Endothelial cell (in vitro differentiated cells): Measurements from ENCODE around the gene ORAI3. TPM values are rescaled to one million over a fixed set of nuclear protein-coding genes. Genes with fewer than 3 reads are reported as not detected.

Experiments
- DNase-seq: peaks from one replicate; pipeline ENCODE4 v3.0.0; 2021; ENCODE audit warnings: low spot score
- H3K27ac Mint-ChIP-seq: one replicate; pipeline ENCODE4 v1.8.0; 2021; ENCODE audit warnings: mixed read lengths, inconsistent platforms; ENCODE audit not compliant: unreplicated experiment
- H3K27me3 Mint-ChIP-seq: one replicate; pipeline ENCODE4 v1.8.0; 2021; ENCODE audit warnings: mild to moderate bottlenecking, moderate library complexity, mixed read lengths, inconsistent platforms; ENCODE audit not compliant: unreplicated experiment
- H3K36me3 Mint-ChIP-seq: one replicate; pipeline ENCODE4 v1.8.0; 2021; ENCODE audit warnings: mild to moderate bottlenecking, low read depth, mixed read lengths, inconsistent platforms; ENCODE audit not compliant: unreplicated experiment
- H3K4me1 Mint-ChIP-seq: one replicate; pipeline ENCODE4 v1.8.0; 2021; ENCODE audit warnings: mild to moderate bottlenecking, mixed read lengths, inconsistent platforms; ENCODE audit not compliant: unreplicated experiment
- H3K4me3 Mint-ChIP-seq: one replicate; pipeline ENCODE4 v1.8.0; 2021; ENCODE audit warnings: mild to moderate bottlenecking, mixed read lengths, inconsistent platforms; ENCODE audit not compliant: unreplicated experiment
- H3K9me3 Mint-ChIP-seq: one replicate; pipeline ENCODE4 v1.8.0; 2021; ENCODE audit warnings: mixed read lengths, inconsistent platforms; ENCODE audit not compliant: unreplicated experiment
- total RNA-seq: library from RNA; stranded (reverse); fragmentation: NEBNext Ultra II Directional; extraction: Animal tissue kit (Norgen Biotek cat#: 25700); gene quantifications from one replicate; pipeline ENCODE4 v1.2.1, GENCODE V29; 2021; ENCODE audit not compliant: unreplicated experiment
- TF ChIP-seq, protein P1 (sequence below): fragments of 200-600 bp; sonication (generic); IDR thresholded peaks from one replicate; pipeline ENCODE4 v1.5.0; 2021; ENCODE audit warnings: antibody characterized with exemption; ENCODE audit not compliant: unreplicated experiment

The ORAI3 gene
- total RNA-seq, 1 donor from 2014 or later: 42.9 TPM

DNA sequence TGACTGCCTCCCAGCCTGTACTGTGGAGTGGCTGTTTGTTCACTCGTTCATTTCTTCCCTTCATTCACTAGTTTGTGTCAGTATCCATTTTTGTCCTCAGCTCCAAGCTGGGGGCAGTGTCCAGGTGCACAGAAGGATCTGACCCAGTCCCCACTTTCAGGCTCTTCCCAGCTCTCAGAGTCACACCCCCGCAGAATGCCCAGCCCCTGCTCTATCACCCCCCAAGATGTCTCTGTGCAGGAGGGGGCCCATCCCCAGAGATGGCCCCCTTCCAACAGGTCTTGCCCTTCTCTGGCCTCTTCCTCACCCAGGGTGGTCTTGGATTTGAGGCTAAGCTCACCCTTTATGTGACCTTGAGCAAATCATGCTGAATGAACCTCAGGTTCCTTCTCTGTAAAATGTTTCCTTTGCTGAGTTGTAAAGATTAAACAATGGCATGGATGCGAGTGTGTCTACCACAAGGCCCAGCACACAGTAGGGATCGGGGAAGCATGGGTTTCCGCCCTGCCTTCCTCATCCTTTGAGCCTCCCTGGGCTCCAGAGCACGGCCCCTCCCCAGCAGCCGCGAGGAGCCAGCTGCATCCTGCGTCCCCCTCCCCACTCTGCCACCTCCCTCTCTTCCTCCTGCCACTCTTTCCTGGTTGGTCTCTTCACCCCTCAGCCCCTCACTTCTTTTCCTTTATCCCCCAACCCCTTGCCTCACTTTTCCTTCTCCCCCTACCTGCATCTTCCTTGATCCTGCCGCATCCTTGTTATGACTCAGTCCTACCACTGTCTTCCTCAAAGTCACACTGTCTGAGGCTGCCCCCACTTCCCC is 22.7 kb upstream of the ORAI3 start:
- Mint-ChIP-seq H3K9me3 (no peaks in the 10 kb centered on the region), H3K27me3 (peaks cover 22% of the 10 kb centered on the region), H3K27ac (peak overlapping the region; percentile 97), H3K36me3 (peaks cover 28% of the 10 kb centered on the region), H3K4me3 (peak overlapping the region; percentile 94), H3K4me1 (peaks cover 24% of the 10 kb centered on the region)
- DNase-seq: no peak
- TF ChIP-seq, protein P1, sequence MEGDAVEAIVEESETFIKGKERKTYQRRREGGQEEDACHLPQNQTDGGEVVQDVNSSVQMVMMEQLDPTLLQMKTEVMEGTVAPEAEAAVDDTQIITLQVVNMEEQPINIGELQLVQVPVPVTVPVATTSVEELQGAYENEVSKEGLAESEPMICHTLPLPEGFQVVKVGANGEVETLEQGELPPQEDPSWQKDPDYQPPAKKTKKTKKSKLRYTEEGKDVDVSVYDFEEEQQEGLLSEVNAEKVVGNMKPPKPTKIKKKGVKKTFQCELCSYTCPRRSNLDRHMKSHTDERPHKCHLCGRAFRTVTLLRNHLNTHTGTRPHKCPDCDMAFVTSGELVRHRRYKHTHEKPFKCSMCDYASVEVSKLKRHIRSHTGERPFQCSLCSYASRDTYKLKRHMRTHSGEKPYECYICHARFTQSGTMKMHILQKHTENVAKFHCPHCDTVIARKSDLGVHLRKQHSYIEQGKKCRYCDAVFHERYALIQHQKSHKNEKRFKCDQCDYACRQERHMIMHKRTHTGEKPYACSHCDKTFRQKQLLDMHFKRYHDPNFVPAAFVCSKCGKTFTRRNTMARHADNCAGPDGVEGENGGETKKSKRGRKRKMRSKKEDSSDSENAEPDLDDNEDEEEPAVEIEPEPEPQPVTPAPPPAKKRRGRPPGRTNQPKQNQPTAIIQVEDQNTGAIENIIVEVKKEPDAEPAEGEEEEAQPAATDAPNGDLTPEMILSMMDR: no peak

DNA sequence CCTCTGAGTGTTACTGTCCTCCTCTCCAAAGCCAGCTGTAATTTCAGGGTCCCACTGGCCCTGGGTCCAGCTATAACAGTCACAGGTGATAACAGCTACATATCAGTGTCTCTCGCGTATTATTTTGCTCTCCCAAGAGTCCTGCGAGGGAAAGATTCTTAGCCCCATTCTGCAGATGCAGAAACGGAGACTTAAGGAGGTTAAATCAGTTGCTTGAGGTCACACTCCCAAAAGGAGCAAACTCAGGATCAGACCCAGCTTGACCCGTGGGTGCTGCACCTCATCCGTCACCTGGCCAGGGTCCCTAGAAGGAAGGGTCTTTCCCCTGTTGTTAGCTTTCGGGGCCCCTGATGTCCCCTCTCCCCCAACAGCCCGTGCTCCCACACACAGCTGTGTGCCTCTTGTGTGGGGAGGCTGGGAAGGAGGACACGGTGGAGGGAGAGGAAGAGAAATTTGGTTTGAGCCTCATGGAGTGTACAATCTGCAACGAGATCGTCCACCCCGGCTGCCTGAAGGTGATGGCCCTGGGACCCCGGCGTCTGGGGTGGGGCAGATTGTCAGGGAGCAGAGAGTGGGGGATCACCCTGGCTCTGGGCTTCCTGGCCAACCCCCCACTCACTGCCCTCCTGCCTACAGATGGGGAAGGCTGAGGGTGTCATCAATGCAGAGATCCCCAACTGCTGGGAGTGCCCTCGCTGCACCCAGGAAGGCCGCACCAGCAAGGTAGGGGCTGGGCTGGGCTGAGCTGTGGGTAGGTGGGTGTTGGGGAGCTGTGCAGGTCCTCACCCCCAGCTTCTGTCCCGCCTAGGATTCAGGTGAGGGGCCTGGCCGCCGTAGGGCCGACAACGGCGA is 21.7 kb upstream of the ORAI3 start:
- no peak for DNase-seq
- Mint-ChIP-seq H3K27me3 (peaks cover 16% of the 10 kb centered on the region), H3K36me3 (peaks cover 33% of the 10 kb centered on the region), H3K27ac (peak overlapping the region; percentile 97), H3K4me3 (peak overlapping the region; percentile 94), H3K9me3 (no peaks in the 10 kb centered on the region), H3K4me1 (peaks cover 24% of the 10 kb centered on the region)
- TF ChIP-seq, protein P1: no peak

DNA sequence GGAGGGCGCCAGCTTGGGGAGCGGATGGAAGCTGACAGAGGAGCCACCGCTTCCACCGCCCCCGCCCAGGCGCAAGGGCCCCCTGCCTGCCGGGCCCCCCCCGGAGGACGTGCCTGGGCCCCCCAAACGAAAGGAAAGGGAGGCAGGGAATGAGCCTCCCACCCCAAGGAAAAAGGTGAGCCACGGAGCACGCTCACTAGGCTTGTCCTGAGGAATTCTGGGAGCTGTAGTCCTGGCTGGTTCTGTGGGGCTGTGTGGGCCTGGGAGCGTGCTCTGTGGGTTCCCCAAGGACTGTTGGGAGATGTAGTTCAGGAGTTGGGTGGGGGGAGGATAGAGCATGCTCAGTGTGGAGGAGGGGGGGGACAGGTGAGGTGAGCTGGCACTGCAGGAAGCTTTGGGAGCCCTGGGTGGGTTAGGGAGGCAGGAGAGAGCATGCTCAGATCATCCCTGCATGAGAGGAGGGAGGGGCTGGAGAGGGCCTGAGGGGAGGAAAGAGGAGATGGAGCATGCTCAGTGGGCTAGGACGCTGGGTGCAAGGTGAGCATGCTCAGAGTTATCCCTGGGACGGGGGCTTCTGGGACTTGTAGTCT is 21.0 kb upstream of the ORAI3 start:
- Mint-ChIP-seq H3K9me3 (no peaks in the 10 kb centered on the region), H3K4me3 (no peak overlapping the region), H3K4me1 (peaks cover 26% of the 10 kb centered on the region), H3K27me3 (peaks cover 15% of the 10 kb centered on the region), H3K36me3 (peaks cover 39% of the 10 kb centered on the region), H3K27ac (no peak overlapping the region)
- no peak for DNase-seq
- TF ChIP-seq, protein P1: no peak

DNA sequence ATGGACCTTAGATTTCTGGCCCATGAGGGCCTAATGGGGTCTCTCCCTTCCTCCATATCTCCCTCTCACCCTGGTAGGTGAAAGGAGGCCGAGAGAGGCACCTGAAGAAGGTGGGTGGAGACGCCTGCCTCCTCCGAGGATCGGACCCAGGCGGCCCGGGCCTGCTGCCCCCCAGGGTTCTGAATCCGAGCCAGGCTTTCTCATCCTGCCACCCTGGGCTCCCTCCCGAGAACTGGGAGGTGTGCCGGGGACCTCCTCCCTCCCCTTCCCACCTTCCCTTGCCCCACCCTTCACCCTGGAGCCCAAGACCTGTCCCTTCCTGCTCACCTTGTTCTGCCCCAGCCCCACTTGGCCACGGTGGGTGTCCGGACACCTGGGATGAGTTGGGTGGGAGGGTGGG is 20.5 kb upstream of the ORAI3 start:
- Mint-ChIP-seq H3K27me3 (peaks cover 14% of the 10 kb centered on the region), H3K27ac (no peak overlapping the region), H3K36me3 (peaks cover 39% of the 10 kb centered on the region), H3K4me3 (no peak overlapping the region), H3K4me1 (peaks cover 26% of the 10 kb centered on the region), H3K9me3 (no peaks in the 10 kb centered on the region)
- TF ChIP-seq, protein P1: no peak
- no peak for DNase-seq
